Skin of body (tissue), 2 donors: ENCODE results near the gene RPL15. TPM values are rescaled to one million over a fixed set of nuclear protein-coding genes. Genes with fewer than 3 reads are reported as not detected.
"Not testable (repeated sequence)": the region's sequence is repeated elsewhere in the genome, so short reads cannot be mapped to it uniquely, and the experiment has no call there.

ENCODE experiments used
- DNase-seq: peaks from one replicate; lab custom pipeline; 2025; lab: John Stamatoyannopoulos, UW
- total RNA-seq: library from RNA; depleted of rRNA; stranded (reverse); fragments of >200 nt; gene quantifications from one replicate; pipeline ENCODE4 v1.2.3, GENCODE V29; 2014

RPL15 gene
- total RNA-seq = 2,171 TPM

DNA sequence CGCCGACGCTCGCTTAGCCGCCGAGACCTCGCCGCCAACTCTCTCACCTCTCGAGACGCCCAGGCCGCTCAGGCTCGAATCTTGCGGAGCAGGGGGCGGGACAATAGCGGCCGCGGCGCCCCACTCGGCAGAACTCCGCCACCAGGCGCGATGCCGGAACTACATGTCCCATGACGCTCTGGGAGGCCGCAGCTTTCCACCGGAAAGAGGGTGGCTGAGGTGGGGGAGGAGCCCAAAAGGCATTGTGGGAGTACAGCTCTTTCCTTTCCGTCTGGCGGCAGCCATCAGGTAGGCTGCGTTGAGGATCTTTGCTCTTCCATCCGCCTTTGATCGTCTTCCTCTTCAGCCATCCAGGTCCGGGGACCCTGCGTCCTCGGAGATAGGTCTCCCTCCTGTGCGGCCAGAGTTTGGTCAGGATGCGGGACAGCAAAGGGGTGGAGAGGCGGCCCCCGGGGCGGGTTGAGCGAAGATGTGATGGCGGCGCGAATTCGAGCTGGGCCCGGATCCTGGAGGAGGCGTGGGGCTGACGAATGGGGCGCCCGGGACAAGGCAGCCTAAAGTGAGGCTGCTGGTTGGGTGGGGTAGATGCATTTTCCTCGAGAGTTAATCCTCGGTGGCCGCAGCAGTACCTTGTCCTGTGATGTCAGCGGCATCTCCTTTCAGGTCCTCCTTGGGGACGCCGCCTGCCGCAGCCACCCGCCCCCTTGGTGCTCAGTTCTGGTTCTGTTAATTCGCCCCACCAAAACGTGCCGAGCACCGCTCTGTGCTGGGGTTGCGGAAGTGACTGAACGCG lies at the start of gene RPL15, which contains the start of gene NKIRAS1:
TSS of gene RPL15 (plus strand) at position 247 of the 793 bp plus-strand sequence. CDS start 728 bp downstream, outside the sequence.
TSS of gene NKIRAS1 (minus strand) at position 105 of the 793 bp plus-strand sequence. CDS start 6,086 bp downstream, outside the sequence.
- peak; percentile 99 for DNase-seq

DNA sequence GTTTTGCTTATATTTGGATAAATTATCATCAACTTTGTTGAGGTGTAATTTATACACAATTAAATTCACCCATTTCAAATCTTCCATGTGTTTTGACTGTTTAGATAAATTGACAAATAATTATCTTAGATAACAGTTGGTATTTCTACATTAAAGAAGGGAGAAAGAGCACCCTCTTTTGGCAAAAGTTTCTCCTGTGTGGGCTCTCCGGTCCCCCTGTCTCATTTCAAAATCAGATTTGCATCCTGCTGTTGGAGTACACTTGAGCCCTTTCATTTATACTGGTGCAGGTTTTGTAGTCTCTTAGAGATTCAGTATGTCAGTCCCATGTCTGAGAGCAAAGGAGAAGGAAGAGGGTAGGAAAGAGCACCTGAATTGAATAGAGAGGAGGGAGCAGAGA lies 49.5 kb upstream of the RPL15 start:
- DNase-seq = no peak

DNA sequence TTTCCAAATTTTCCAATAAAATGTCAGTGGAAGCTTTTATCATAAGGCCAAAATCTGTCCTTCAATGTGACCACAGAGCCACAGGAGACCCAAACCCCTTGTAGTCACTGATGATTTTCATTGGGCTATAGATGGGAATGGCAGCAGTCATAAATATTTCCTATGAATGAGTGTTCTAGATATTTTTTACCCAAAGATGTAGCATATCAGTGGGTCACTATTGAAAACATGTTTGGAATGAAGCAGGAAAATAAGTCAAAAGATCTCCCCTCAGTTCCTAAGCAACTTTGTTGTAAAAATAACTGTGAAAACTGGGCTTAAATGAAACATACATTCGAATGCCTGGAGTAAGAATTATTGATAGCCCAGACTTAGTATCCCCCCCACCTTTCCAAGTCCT lies 49.1 kb upstream of the RPL15 start:
- DNase-seq = no peak

DNA sequence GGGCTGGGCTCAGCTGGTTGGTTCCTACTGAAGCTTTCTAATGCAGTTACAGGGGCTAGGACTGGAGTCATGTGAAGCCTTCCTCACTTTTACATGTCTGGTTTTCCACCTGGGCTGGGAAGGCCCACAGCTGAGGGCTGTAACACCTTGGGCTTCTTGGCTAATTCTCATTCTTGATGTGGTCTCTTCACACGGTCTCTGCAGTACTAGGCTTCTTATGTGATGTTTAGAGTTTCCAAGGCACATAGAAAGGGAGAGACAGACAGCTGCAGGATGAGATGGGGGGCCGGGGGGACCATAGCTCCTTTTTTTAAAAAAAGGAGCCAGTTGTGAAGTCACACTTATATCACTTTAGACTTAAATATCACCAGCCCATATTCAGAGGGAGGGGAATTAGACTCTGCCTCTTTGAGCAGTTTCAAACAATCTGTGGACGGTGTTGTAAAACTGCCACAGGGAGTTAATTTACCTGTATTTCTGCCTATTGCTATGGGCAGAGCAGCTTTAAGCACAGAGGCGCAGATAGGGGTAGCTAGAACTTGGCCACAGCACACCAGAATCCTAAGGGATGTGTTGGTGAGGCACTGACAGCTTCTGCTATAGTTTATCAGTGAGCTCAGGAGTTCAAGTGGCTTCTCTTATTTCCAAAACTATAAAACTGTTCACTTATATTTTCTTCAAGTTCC lies 46.8 kb upstream of the RPL15 start:
- DNase-seq = no peak

DNA sequence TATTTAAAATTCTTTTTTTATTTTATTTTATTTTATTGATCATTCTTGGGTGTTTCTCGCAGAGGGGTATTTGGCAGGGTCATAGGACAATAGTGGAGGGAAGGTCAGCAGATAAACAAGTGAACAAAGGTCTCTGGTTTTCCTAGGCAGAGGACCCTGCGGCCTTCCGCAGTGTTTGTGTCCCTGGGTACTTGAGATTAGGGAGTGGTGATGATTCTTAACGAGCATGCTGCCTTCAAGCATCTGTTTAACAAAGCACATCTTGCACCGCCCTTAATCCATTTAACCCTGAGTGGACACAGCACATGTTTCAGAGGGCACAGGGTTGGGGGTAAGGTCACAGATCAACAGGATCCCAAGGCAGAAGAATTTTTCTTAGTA lies 46.3 kb upstream of the RPL15 start:
- DNase-seq = not testable (repeated sequence)

DNA sequence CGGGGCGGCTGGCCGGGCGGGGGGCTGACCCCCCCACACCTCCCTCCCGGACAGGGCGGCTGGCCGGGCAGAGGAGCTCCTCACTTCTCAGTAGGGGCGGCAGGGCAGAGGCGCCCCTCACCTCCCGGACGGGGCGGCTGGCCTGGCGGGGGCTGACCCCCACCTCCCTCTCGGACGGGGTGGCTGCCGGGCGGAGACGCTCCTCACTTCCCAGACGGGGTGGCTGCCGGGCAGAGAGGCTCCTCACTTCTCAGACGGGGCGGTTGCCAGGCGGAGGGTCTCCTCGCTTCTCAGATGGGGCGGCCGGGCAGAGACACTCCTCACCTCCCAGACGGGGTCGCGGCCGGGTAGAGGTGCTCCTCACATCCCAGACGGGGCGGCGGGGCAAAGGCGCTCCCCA lies 45.6 kb upstream of the RPL15 start:
- DNase-seq = not testable (repeated sequence)

DNA sequence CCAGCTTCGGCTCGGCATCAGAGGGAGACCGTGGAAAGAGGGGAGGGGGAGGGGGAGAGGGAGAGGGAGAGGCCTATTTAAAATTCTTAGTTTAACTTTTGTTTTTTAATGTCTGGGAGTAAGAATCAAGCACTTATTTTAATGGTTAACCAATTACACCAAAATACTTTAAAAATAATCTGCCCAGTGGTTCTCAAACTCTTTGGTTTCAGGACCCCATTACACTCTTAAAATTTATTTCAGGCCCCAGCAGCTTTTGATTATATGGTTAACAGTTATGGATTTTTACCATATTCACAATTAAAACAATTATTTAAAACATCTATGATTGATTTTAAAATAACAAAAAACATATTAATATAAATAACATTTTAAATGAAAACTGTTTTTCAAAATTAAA lies 44.6 kb upstream of the RPL15 start:
- DNase-seq = no peak

DNA sequence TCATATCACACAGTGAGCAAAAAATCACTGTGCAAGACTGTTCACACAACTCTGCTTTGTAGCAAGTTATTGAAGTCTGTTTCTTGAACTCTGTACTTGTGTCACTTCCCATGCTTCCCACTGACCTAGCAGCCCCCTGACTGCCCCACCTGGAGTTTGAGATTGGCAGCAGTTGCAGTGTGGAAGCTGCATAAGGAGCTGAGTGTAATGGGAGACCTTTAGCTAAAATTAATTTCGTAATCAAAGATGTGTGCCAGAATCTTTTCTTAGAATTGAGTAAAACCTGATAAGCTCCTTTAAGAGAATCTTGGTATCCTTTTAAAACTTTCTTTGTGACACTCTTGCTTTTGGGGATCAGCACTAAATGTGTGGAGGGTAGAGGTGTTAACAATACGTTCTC lies 43.0 kb upstream of the RPL15 start:
- no peak for DNase-seq

DNA sequence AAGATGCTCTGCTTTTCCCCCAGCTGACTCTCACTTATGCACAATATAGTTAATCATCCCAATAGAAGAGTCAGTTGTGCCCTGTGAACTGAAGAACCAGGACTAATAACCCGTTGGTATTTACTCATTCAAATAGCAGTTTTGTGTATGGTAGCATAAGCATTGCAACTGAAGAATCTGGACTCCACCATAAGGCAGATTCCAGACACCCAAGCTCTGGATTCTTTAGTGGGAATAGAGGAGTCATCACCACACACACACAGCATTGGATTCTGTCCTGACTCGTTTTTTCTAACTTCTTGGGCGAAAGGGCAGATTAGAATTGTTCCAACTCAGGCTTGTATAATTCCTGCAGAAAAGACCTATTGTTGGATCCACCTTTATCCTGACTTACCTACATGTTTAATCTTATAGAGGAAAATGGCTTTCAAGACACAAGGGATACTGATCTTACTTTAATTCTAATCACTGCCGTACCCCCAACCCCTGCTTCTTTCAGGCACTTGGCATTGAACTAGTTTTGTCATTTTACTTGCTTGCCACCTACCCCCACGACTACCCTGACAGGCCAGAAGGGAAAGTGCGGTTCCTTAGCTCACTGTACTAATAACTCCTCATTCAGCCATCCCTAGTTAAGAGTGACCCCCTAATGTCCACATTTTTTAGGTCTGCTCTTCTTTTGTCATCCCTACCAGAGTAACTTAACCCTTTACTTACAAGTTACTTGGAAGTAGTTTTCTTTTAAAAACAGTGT lies 42.4 kb upstream of the RPL15 start:
- no peak for DNase-seq

DNA sequence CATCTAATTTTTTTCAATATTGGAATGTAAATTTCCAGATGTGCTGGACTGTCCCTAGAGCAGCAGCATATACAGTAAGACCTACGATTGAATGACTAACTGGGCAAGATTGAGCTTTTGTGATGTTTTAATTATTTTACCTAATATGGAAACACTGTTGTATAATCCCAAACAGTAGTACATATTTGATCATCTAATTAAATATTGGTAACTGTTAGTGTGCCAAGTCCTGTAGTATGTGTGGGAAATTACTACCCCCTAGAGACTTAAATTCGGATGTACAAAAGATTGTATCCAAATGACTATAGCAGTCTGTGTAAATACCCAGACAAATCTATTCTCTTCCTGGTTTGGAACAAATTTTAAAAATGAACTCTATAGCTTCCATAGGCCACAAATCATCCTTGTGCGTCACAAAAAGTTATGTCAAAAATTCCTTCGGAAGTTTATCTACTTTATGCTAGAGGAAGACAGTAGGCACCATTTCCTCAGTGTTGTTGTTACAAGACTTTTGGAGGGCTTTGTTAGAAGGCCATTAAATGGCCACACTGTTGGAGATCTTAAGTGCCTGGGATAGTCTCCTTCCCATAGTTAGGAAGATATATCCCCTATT lies 41.7 kb upstream of the RPL15 start:
- DNase-seq = peak; percentile 14

DNA sequence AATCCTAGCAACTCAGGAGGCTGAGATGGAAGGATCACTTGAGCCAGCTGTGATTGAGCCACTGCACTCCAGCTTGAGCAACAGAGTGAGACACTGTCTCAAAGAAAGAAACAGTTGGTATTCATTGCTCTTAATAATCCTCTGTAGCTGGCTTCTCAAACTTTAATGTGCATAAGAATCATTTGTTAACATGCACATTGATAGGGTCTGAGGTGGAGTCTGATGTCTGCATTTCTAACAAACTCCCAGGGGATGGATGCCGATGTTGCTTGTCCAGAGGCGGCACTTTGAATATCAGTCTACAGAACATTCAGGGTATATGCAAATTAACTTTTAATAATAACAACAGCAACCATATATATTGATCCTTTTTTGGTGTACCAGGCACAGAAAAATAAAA lies 40.0 kb upstream of the RPL15 start:
- no peak for DNase-seq

DNA sequence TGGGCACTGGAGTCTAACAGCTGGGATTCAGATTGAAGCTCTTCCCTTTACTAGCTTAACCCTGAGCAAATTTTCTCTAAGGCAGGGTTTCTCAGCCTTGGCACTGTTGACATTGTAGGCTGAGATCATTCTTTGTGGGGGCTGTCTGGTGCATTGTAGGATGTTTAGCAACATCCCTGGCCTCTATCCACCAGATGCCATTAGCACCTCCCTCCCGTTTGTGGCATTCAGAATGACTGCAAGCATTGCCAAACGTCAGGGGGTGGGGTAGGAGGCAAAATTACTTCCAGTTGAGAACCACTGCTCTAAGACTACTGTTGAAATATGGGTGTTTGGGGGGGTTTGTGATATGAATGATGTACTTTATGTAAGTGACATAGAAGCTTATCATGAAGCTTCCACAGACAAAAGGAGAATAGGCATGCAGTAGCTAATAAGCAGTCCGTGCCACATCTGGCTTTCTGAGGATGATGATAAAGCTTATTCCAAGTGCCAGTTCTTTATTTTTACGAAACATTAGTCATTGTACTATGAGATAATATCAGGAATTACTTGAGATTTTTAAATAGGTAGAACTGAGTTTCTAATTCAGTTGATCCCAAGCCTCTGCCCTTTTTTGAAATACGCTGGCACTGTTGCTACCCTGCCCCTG lies 39.5 kb upstream of the RPL15 start:
- peak; percentile 20 for DNase-seq

DNA sequence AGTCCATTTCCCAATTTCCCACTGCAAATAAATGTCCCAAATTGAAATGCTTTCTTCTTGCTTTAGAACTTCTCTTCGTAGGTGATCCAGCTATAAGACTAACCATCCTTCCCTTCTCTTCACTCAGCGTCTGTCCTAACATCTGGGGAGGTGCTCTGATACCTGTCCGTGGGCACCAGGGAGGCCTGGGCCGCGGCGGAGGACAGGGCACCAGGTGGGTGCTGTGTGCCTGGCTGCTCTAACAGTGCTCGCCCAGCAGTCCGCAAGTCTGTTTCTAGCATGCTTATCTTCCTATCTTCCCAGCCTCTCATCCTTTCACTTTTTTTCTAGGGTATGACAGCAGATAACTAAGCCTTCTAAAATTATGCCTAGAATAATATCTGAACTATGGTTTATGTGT lies 37.4 kb upstream of the RPL15 start:
- no peak for DNase-seq

DNA sequence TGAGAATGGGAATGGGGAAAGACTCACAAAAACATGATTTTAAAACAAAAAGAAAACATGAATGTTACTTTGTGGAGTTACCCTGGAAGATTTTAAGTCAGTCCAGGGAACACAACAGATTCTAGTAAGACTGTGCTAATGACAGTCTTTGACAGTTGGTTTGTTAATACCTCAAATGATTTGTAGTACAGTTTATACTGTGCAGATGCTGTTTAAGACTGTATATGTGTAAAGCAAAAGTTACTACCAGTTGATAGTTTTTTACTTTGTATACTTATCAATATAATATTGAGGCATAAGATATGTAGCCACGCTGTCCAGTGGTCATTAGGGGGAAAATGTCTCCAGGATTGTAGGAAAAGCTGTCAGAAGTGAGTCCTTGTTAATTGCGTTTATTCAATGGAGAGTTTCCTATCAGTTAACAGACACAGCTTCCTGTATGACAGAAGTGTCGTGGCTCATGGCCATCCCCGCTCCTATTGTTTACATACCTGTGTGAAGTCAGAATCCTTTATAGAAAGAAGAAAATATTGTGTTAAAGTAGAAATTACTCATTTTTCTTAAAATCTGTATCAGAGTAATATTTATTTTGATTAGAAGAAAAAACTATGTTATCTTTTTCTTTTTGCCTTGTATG lies 36.1 kb upstream of the RPL15 start:
- DNase-seq = no peak

DNA sequence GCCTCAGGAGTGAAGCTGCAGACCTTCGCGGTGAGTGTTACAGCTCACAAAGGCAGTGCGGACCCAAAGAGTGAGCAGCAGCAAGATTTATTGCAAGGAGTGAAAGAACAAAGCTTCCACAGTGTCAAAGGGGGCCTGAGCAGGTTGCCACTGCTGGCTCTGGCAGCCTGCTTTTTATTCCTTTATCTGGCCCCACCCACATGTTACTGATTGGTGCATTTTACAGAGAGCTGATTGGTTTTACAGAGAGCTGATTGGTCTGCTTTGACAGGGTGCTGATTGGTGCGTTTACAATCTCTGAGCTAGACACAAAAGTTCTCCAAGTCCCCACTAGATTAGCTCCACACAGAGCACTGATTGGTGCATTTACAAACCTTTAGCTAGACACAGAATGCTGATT lies 34.9 kb upstream of the RPL15 start:
- DNase-seq = not testable (repeated sequence)

DNA sequence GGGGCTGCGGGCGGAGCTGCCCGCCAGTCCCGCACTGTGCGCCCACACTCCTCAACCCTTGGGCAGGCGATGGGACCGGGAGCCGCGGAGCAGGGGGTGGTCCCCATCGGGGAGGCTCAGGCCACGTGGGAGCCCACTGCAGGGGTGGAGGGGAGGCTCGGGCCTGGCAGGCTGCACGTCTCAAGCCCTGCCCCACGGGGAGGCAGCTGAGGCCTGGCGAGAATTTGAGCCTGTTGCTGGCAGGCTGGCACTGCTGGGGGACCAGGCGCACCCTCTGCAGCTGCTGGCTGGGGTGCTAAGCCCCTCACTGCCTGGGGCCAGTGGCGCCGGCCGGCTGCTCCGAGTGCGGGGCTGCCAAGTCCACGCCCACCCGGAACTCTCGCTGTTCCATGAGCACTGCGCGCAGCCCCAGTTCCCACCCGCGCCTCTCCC lies 34.4 kb upstream of the RPL15 start:
- DNase-seq = no peak

DNA sequence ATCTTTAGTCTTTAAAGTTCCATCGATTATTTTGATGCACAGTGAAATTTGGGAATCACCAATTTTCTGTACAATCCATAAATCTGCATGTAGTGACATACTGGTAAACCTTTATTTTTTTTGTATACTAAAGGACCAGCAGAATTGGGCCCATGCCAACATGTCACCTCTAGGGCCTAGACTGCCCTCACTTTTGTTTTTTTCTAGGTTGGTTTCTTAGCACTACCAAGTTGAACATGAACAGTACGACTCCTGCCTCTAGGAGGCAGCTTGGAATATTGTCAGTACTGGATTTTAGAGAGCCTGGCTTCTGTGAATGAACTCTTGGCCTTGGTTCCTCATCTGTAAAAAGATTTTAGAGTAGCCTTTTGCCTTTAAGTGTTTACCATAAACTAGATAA lies 32.5 kb upstream of the RPL15 start:
- DNase-seq = no peak

DNA sequence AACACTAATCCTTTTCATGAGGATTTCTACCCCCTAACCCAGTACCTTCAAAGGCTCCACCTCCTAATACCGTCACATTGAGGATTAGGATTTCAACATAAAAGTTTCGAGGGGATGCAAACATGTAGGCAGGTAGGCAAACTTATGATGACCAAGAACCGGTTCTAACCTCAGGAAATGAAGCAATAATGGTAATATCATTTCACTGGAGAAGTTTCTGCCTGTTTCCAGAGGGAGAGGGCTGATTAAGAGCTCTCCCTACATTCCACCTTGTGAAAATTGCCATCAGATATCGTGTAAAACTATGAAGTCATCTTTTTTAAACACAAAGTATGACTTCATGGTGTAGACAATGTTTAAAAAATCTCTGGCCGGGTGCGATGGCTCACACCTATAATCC lies 31.7 kb upstream of the RPL15 start:
- DNase-seq = no peak

DNA sequence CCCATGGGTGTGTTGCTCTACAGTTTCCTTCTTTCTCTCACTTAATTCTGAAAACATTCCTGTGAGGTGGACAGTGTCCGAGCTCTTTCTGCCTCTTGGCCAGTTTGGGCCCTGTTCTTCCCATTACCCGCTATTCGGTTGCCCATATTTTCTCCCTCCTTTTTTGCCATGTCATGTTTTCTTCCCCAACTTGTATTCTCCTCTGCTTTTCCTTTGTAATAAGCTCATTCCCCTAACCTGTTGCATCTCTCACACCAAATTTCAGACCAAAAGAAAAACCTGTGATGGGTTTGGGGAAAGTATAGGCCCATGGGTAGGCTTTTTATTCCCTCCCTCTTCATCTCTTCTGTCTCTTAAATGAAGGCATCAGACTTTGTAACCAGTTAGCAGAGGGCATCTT lies 30.6 kb upstream of the RPL15 start:
- no peak for DNase-seq

DNA sequence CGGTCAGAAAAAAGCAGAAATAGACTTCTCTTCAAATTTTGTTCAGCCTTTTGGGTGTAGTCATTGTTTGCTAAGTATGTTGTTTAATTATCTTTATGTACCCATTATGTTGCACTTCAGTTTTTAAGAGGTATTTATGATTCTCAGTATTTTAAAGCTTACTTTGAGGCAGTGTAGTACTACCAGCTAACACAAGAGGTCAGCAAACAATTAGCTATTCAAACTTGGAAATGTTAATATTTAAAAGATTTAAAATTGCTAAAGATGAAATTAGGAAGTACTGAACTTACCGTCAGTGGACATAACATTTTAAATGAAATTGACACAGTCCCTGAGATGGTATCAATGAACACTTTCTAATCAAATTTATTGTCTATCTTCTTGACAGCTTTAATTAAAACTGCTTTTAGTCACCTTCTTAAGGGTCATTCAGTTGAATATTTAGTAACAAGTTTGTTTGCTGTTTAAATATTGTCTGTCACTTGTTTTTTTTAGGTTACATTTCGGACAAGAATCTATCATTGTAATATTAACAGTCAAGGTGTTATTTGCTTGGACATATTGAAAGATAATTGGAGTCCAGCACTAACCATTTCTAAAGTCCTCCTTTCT lies 28.2 kb upstream of the RPL15 start:
- DNase-seq = peak; percentile 13
